OCI-LY3 (cell line): ENCODE measurements around the gene PITX3.
"Not testable (repeated sequence)": the region's sequence is repeated elsewhere in the genome, so short reads cannot be mapped to it uniquely, and the experiment has no call there.

ENCODE experiments used
- H2AFZ ChIP-seq: fragments of 200-600, 300-600 bp; shearing (Covaris generic); 2 replicates; pipeline ENCODE4 v1.6.0; 2014; ENCODE audit warnings: antibody characterized with exemption, low read depth, low read length
- H3K27ac ChIP-seq: fragments of 200-600, 300-600 bp; sonication (generic); 2 replicates; pipeline ENCODE4 v1.5.1; 2014; ENCODE audit warnings: mild to moderate bottlenecking, low read length, moderate library complexity, mixed read lengths
- H3K27me3 ChIP-seq: fragments of 200-600, 300-600 bp; sonication (generic); 2 replicates; pipeline ENCODE4 v1.6.1; 2014; ENCODE audit warnings: low read depth, low read length, mixed read lengths
- H3K36me3 ChIP-seq: fragments of 200-600, 300-600 bp; sonication (generic); replicated peaks from 2 replicates; pipeline ENCODE3; 2014; ENCODE audit warnings: low read depth, low read length, mixed read lengths
- H3K4me1 ChIP-seq: fragments of 300-600, 200-600 bp; sonication (generic); 2 replicates; pipeline ENCODE4 v1.6.1; 2014; ENCODE audit warnings: low read length, mixed read lengths
- H3K4me2 ChIP-seq: fragments of 200-600, 300-600 bp; sonication (generic); 2 replicates; pipeline ENCODE4 v1.6.1; 2014; ENCODE audit warnings: low read length, mixed read lengths
- H3K4me3 ChIP-seq: fragments of 300-600, 200-600 bp; sonication (generic); 2 replicates; pipeline ENCODE4 v1.5.1; 2014; ENCODE audit warnings: antibody characterized with exemption, mild to moderate bottlenecking, low read length, moderate library complexity
- H3K79me2 ChIP-seq: fragments of 300-600, 200-600 bp; shearing (Covaris generic); 2 replicates; pipeline ENCODE4 v1.6.1; 2014; ENCODE audit warnings: mild to moderate bottlenecking, low read length, mixed read lengths
- H3K9ac ChIP-seq: fragments of 300-600, 200-600 bp; shearing (Covaris generic); 2 replicates; pipeline ENCODE4 v1.6.0; 2014; ENCODE audit warnings: mild to moderate bottlenecking, low read length, moderate library complexity
- H3K9me3 ChIP-seq: fragments of 200-600, 300-600 bp; shearing (Covaris generic); 2 replicates; pipeline ENCODE4 v1.6.1; 2014; ENCODE audit warnings: low read length, mixed read lengths; ENCODE audit not compliant: insufficient read depth
- H4K20me1 ChIP-seq: fragments of 200-600, 300-600 bp; sonication (generic); 2 replicates; pipeline ENCODE4 v1.6.1; 2016; ENCODE audit warnings: low read length, mixed read lengths; ENCODE audit not compliant: insufficient read depth
- CTCF ChIP-seq: fragments of 200-600, 300-600 bp; sonication (generic); IDR thresholded peaks from 2 replicates; pipeline ENCODE4 v1.5.1; 2014; ENCODE audit warnings: antibody characterized with exemption, low read length, low read depth
- EZH2phosphoT487 ChIP-seq: fragments of 200-600 bp; shearing (Covaris generic); IDR thresholded peaks from 2 replicates; pipeline ENCODE4 v1.6.1; 2018; ENCODE audit warnings: antibody characterized with exemption, mixed run types, low read depth

PITX3 gene

DNA sequence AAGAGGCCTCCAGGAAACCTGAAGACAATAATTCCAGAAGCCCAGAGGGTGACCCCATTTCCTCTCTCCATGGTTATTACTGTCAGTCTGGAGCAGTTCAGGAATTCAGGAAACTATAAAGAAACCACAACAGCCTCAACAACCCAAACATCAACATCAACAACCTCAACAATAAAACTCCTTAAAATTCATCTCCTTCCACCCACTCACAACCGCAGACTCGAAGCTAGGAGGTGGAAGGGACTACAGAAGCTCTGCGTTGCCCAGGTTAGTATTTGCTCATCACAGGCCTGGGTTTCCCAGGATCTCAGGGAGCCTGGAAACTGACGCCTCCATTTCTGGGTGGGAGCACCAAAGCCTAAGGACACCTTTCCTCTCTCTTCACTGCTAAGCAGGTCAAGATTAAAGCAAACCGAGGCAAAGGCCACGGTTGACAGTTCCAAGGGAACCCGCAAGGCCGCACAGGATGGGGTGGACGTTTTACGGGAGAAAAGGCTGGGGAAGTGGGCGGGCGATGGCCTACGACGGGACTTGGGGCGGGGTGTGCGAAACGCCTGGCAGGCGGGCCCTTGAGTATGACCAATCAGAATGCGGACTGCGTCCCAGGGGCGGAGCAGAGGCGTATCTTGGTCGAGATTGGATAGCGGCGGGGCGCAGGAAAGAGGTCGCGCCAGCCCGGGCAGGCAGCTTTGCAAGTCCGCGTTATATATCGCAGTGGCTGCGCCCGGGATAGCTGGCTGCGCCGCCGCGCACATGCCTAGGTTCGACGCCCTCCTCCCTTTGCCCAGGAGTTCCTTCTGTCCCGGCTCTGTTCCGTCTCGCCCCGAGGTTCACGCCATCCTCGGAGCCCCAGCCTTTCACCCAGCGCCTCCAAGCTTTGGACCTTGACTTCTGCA is 15.4 kb downstream of the PITX3 start, which contains the start of gene ELOVL3:
Gene ELOVL3, plus strand, starts transcription at position 654 of the 896 bp plus-strand sequence. CDS start 250 bp downstream, outside the sequence.
- no peak within 1 kb of the TSS for H3K4me2 ChIP-seq
- H3K4me3 ChIP-seq: no peak within 1 kb of the TSS
- no peaks in the 10 kb centered on the region for H3K36me3 ChIP-seq
- H3K9me3 ChIP-seq: no peaks in the 10 kb centered on the region
- no peak for TF ChIP-seq EZH2phosphoT487
- no peak for TF ChIP-seq CTCF
- no peak within 1 kb of the TSS for H3K9ac ChIP-seq
- no peak within 1 kb of the TSS for H3K27ac ChIP-seq
- no peaks in the 10 kb centered on the region for H3K79me2 ChIP-seq
- no peaks in the 10 kb centered on the region for H4K20me1 ChIP-seq
- H3K4me1 ChIP-seq: no peaks in the 10 kb centered on the region; the same call in 1 of the 2 replicates
- peaks cover 10% of the 10 kb centered on the region; the same call in 1 of the 2 replicates for H3K27me3 ChIP-seq
- H2AFZ ChIP-seq: no peak within 1 kb of the TSS

GRCh38 chr10:102222797-102223196 is 18.5 kb downstream of the PITX3 start:
- H3K4me1 ChIP-seq: no peaks in the 10 kb centered on the region
- H3K27me3 ChIP-seq: 0 out of 2 replicates have a peak, but pooled peaks cover 4% of the 10 kb centered on the region
- no peaks in the 10 kb centered on the region for H3K9me3 ChIP-seq
- H3K4me3 ChIP-seq: no peak overlapping the region
- no peak overlapping the region for H3K9ac ChIP-seq
- H3K36me3 ChIP-seq: no peaks in the 10 kb centered on the region
- TF ChIP-seq EZH2phosphoT487 (no peak), CTCF (no peak)
- H2AFZ ChIP-seq: no peak overlapping the region
- no peak overlapping the region for H3K27ac ChIP-seq
- no peaks in the 10 kb centered on the region for H4K20me1 ChIP-seq
- no peaks in the 10 kb centered on the region for H3K79me2 ChIP-seq
- no peak overlapping the region for H3K4me2 ChIP-seq

- no peak for TF ChIP-seq EZH2phosphoT487
- TF ChIP-seq CTCF: no peak
- Histone ChIP-seq H3K4me1 (no peaks in the 10 kb centered on the region), H4K20me1 (no peaks in the 10 kb centered on the region), H3K27me3 (0 out of 2 replicates have a peak, but pooled peaks cover 4% of the 10 kb centered on the region), H3K27ac (no peak overlapping the region), H3K36me3 (no peaks in the 10 kb centered on the region), H3K9ac (no peak overlapping the region), H2AFZ (no peak overlapping the region), H3K79me2 (no peaks in the 10 kb centered on the region), H3K4me3 (no peak overlapping the region), H3K4me2 (no peak overlapping the region), H3K9me3 (no peaks in the 10 kb centered on the region)
Measured at GRCh38 chr10:102220612-102221011, 20.7 kb downstream of the PITX3 start.

- Histone ChIP-seq H3K4me3 (no peak overlapping the region), H3K36me3 (no peaks in the 10 kb centered on the region), H3K27ac (no peak overlapping the region), H3K9ac (no peak overlapping the region), H4K20me1 (no peaks in the 10 kb centered on the region), H3K79me2 (no peaks in the 10 kb centered on the region), H2AFZ (no peak overlapping the region), H3K27me3 (0 out of 2 replicates have a peak, but pooled peaks cover 4% of the 10 kb centered on the region), H3K4me2 (no peak overlapping the region), H3K9me3 (no peaks in the 10 kb centered on the region), H3K4me1 (no peaks in the 10 kb centered on the region)
- TF ChIP-seq CTCF (no peak), EZH2phosphoT487 (no peak)
Measured at GRCh38 chr10:102219370-102219769, 21.9 kb downstream of the PITX3 start.

- not testable (repeated sequence) for H3K4me1 ChIP-seq, H3K9ac ChIP-seq, H2AFZ ChIP-seq, H4K20me1 ChIP-seq, H3K4me3 ChIP-seq, H3K79me2 ChIP-seq, H3K4me2 ChIP-seq, H3K27ac ChIP-seq, H3K9me3 ChIP-seq, H3K27me3 ChIP-seq, H3K36me3 ChIP-seq
Measured at GRCh38 chr10:102213599-102213998, 27.7 kb downstream of the PITX3 start.
